ENCODE measurements around the gene HHIPL1.

DNA sequence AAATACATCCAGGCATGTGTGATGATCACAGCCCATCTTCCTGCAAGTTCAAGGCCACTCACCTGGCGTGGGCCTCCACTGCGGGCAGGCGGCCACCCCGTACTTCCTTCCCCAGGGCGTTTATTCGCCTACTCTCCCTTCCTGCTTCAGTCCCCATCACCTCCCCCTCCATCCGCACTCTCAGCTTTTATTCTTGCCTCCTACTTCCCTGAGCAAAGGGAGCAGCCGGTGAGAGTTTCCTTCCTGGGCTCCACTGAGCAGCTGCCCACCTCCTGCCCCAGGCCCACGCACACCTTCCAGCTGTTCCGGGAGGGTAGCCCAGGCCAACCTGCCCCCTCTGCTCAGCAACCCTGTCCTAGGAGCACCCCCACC, 43.3 kb downstream of the HHIPL1 start:
- TF ChIP-seq, protein P1, sequence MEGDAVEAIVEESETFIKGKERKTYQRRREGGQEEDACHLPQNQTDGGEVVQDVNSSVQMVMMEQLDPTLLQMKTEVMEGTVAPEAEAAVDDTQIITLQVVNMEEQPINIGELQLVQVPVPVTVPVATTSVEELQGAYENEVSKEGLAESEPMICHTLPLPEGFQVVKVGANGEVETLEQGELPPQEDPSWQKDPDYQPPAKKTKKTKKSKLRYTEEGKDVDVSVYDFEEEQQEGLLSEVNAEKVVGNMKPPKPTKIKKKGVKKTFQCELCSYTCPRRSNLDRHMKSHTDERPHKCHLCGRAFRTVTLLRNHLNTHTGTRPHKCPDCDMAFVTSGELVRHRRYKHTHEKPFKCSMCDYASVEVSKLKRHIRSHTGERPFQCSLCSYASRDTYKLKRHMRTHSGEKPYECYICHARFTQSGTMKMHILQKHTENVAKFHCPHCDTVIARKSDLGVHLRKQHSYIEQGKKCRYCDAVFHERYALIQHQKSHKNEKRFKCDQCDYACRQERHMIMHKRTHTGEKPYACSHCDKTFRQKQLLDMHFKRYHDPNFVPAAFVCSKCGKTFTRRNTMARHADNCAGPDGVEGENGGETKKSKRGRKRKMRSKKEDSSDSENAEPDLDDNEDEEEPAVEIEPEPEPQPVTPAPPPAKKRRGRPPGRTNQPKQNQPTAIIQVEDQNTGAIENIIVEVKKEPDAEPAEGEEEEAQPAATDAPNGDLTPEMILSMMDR (conservative IDR thresholded peaks at IDR 0.05 in 1 of 2, IDR thresholded peaks at IDR 0.05 in 1 of 2; ENCODE audit: extremely low read depth in 1 of 2, insufficient read depth in 1 of 2, low read depth in 1 of 2, low read length in 2 of 2), result no peak
- TF ChIP-seq EZH2 (IDR thresholded peaks at IDR 0.05; ENCODE audit: borderline replicate concordance, low read length), result no peak
